ENCODE data around the gene TNFRSF17.
A peak's percentile ranks its signal among the peaks of the same experiment; 100 is the strongest.
"Not testable (repeated sequence)": the region's sequence is repeated elsewhere in the genome, so short reads cannot be mapped to it uniquely, and the experiment has no call there.

Gene TNFRSF17

DNA sequence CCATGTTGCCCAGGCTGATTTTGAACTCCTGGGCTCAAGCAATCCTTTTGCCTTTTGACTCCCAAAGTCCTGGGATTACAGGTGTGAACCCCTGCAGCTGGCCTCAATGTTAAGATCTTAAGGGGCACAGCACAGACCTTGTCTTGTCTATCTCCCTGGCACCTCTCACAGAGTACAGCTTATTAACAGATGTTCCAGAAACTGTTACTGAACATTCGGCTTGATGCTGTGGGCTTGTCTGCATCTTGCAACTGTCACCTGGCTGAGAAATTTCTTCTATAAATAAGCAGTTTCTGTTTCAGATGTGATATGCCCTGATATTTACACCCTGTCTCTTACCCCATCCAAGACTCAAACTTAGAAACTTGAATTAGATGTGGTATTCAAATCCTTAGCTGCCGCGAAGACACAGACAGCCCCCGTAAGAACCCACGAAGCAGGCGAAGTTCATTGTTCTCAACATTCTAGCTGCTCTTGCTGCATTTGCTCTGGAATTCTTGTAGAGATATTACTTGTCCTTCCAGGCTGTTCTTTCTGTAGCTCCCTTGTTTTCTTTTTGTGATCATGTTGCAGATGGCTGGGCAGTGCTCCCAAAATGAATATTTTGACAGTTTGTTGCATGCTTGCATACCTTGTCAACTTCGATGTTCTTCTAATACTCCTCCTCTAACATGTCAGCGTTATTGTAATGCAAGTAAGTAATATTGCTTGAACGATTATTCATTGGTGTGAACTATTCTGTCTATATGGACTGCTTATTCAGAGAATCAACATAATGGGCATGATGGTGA is at the start of gene TNFRSF17:
TSS of gene TNFRSF17 (plus strand) at position 450 of the 791 bp plus-strand sequence. CDS start at position 565, 115 bp downstream.
- no peak for DNase-seq (ENCODE audit: low spot score)

DNA sequence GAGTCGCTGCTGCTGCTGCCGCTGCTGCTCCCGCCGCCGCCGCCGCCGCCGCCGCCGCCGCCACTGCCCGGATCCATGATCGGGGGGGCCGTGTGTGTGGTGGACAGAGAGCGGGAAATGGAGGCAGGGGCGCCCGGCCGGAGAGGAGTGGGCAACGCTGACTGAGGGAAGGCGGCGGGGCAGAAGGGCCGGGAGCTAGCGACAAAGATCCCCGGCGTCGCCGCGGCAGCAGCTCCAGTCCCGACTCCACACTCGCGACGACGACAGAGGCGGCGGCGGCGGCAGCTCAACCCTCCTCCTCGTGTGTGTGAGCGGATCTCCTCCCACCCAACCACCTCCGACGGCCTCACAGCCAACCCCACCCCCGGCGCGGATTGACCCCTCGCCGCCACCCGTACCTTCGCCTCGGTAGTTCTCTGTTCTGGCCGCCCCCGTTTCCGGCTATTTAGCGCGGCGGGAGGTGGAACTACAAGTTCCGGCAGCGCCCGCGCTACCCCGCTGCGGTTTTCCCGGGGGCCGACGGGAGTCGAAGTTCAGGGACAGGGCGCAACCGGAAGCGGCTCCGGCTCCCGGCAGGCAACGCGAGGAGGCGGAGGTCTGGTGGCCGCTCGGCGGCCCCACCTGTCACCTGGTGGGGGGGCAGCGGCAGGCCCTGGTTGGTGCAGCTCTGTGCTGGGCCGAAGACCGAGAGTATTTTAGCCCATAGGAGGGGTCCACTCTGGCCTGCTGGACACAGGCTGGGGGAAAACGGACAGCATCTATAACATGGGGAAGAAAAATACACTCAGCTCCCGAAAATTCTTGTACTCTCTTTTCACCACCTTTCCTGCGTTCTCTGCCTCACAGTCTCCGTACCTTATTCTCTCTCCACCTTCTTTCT is 49.1 kb upstream of the TNFRSF17 start, which contains the start of gene GSPT1:
TSS of gene GSPT1 (minus strand) at position 313 of the 880 bp plus-strand sequence. CDS start at position 77, 236 bp downstream.
- peak; percentile 98 for DNase-seq (ENCODE audit: low spot score)

DNA sequence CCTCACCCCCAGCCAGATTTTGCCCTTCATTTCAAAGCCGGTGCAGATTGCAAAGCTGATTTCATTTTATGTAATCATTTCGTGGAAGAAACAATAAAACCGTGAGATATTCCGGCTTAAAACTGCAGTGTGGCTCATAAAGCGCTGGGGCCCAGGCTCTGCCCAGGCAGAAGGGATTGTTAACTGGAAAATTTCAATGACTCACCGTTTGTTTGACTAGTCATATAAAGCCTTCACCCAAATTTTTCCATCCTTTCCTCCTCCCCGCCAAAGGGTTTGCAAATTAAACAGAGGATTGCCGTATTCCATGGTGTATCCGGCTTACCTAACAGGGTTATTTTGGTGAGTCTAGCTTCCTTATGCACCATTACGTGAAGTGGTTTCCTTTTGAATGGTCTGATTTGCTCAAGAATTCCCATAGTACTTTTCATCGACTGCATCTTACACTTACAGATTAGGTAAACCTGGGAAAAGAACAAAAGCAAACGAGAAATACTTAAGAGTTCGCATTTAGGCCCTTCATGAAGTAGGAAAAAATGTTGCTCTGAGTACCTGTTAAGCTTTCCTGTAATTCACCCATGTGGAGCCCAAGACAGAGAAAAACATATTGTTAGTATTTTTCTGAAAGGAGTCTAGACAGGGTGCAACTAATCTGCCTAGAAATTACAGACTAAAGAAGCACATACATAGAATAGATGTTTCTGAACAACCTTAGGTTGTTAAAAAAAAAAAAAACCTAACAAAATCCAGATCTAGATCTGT is 48.3 kb upstream of the TNFRSF17 start:
- no peak for DNase-seq (ENCODE audit: low spot score)

DNA sequence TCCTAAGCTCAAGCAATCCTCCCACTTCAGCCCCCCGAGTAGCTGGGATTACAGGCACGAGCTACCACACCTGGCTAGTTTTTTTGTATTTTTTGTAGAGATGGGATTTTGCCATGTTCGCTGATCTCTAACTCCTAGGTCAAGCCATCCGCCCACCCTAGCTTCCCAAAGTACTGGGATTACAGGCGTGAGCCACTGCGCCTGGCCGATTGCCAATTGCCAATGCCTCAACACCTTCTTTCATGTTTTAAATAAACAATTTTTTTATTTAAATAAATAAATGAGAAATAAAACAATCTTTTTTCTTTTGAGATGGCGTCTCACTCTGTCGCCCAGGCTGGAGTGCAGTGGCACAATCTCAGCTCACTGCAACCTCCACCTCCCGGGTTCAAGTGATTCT is 41.0 kb upstream of the TNFRSF17 start:
- DNase-seq (ENCODE audit: low spot score) = not testable (repeated sequence)

DNA sequence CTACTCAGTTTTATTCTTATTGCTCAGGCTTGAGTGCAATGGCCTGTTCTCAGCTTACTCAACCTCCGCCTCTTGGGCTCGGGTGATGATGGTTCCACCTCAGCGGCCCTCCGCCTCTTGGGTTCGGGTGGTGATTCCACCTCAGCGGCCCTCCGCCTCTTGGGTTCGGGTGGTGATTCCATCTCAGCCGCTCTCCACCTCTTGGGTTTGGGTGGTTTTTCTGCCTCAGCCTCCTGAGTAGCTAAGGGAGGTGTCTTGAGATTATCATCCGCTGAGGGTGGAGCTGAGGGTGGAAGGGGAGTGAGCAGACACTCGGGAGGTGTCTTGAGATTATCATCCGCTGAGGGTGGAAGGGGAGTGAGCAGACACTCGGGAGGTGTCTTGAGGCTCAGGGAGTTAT is 37.7 kb upstream of the TNFRSF17 start:
- not testable (repeated sequence) for DNase-seq (ENCODE audit: low spot score)

DNA sequence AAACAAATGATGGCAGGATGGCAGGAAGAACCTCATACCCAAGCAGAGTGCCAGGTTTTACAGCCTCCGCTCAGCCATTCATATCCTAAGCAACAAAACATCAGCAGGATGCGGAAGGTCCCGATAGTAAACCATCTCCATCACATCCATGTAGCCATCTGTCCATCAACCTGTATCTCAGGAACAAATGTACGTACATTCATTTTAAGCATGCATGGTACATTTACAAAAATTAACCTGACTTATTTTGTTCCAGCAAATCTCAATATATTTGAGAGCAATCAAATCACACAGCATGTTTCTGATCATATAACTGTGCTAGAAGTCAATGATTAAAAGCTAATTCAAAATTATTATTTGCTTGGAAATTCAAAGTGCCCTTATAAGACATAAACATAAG is 23.1 kb upstream of the TNFRSF17 start, which contains the start of gene NPIPB2:
TSS of gene NPIPB2 (minus strand) at position 101 of the 400 bp plus-strand sequence. CDS start at position 101, 0 bp downstream.
- not testable (repeated sequence) for DNase-seq (ENCODE audit: low spot score)

DNA sequence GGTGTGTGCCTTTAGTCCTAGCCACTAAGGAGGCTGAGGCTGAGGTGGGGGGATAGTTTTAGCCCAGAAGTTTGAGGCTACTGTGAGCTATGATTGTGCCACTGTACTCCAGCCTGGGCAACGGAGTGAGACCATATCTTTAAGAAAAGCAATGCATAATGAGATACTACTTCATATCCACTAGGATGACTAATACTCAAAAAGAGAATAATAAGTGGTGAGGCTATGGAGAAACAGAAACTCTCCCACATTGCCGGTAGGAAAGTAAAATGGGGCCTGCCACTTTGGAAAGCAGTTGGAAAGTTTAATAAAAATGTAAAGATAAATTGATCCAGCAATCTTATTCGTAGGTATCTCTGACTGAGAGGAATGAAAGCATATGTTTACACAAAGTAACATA is 18.6 kb upstream of the TNFRSF17 start:
- DNase-seq (ENCODE audit: low spot score) = no peak

DNA sequence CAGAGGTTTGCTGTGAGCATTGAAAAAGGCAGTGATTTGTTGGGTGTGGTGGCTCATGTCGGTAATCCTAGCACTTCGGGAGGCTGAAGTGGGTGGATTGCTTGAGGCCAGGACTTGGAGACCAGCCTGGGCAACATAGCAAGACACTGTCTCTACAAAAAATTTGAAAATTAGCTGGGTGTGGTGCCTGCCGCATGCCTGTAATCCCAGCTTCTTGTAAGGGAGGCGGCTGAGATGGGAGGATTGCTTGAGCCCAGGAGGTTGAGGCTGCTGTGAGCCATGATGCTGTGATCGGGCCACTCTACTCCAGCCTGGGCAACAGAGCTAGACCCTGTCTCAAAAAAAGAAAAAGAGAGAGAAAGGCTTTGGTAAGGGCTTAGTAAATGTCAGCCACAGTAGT is 16.2 kb upstream of the TNFRSF17 start:
- no peak for DNase-seq (ENCODE audit: low spot score)

DNA sequence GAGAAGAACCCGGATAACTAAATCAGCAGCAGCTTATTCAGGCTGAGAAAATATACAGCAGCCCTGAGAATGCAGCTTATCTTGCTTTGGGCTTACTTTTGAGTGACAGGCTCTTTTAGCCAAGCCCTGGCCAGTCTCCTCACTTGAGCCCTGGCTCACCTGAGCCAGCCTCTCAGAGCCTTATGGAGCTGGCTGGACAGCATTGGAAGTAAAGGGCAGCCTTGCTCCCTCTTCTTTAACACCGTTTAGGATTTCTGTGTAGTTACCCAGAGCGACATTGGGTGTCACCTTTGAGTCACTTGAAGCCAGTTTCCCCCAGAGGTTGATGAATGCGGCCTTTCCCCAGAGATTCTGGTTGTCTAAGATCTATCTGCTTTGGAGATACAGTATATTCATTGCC is 15.5 kb upstream of the TNFRSF17 start:
- DNase-seq (ENCODE audit: low spot score) = no peak

DNA sequence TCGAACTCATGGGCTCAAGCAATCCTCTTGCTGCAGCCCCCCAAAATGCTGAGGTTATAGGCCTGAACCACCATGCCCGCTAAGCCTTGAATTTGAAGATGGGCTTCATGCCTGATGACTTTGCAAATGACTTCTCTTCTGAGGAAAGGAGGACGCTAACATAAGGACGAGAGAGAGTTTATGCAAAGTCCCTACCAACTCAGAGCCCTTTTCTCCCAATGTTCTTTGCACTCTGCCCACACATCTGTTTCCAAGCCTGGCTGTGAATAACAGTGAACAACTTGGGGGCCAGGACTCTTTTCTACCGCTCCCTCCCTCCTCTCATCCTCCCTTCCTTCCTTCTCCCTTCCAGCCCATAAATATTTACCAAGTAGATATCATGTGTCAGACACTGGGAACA is 14.6 kb upstream of the TNFRSF17 start:
- no peak for DNase-seq (ENCODE audit: low spot score)

DNA sequence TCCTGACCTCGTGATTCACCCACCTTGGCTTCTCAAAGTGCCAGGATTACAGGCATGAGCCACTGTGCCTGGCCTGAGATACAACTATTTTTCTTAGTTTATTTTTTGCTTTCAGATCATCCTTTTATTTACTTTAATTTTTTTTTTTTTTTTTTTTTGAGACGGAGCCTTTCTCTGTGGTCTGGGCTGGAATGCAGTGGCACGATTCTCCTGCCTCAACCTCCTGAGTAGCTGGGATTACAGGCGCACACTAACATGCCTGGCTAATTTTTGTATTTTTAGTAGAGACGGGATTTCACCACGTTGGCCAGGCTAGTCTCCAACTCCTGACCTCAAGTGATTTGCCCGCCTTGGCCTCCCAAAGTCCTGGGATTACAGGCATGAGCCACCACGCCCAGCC is 11.4 kb upstream of the TNFRSF17 start:
- not testable (repeated sequence) for DNase-seq (ENCODE audit: low spot score)

DNA sequence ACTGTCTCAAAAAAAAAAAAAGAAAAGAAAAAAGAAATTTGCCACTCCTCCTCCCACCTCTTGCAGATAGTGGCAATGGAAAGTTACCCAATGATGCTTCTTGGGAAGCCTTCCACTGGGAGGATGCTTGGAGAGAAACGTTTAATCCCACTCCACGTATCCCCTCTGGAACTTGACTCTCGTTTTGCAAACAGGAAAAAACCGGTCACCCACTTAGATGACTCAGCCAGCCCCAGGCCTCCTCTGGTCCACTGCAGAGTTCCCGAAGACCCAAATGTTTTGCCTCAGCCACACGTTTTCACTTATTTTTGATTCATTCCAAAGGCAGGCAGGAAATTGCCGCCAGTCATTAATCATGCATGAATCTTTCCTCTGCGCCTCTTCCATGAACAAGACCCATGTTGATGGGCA is 9.3 kb upstream of the TNFRSF17 start:
- no peak for DNase-seq (ENCODE audit: low spot score)

DNA sequence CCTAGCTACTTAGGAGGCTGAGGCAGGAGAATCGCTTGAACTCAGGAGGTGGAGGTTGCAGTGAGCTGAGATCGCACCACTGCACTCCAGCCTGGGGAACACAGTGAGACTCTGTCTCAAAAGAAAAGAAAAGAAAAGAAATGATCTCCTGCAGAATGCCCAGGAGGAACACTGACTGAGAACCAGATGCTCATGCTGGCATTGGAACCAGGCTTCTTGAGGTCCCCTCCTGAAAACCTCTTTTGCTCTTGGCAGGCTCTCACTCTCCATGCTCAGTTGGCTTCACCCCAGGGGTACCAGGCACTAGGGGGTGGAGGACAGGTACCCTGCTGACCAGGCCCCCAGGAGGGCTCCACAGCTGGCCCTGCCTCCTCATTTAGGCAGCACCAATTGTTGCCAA is 8.5 kb upstream of the TNFRSF17 start:
- no peak for DNase-seq (ENCODE audit: low spot score)

DNA sequence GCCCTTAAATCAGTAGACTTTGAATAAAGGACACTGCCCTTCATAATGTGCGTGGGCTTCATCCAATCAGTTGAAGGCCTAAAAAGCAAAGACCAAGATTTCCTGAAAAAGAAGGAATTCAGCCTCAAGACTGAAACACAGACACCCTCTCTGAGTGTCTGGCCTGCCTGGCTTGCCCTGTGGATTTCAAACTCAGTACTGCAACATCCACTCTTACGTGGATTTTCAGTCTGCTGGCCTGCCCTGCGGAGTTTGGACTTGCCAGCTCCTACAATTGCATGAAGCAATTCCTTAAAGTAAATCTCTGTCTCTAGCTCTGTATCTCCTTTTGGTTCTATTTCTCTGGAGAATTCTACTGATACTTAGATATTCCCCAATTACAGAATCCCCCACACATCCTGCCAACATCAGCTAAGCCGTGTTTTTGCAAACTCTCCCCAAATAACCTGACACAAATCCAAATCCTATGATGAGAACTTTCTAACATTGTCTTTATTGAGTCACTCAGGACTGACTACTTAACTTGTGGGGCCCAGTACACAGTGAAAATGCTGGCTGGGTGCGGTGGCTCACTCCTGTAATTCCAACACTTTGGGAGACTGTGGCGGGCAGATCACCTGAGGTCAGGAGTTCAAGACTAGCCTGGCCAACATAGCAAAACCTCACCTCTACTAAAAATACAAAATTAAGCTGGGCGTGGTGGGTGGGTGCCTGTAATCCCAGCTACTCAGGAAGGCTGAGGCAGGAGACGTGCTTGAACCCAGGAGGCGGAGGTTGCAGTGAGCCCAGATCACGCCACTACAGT is 7.2 kb upstream of the TNFRSF17 start:
- DNase-seq (ENCODE audit: low spot score) = no peak

DNA sequence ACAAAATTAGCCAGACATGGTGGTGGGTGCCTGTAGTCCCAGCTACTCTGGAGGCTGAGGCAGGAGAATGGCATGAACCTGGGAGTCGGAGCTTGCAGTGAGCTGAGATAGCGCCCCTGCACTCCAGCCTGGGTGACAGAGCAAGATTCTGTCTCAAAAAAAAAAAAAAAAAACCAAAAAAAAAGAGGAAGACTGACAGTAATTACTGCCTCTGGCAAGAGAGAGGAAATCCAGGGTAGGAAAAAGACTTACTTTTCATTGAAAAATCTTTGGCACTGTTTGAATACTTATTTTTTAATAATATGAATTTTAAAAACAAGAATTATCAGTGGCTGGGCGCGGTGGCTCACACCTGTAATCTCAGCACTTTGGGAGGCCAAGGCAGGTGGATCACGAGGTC is 2.6 kb upstream of the TNFRSF17 start:
- DNase-seq (ENCODE audit: low spot score) = not testable (repeated sequence)

DNA sequence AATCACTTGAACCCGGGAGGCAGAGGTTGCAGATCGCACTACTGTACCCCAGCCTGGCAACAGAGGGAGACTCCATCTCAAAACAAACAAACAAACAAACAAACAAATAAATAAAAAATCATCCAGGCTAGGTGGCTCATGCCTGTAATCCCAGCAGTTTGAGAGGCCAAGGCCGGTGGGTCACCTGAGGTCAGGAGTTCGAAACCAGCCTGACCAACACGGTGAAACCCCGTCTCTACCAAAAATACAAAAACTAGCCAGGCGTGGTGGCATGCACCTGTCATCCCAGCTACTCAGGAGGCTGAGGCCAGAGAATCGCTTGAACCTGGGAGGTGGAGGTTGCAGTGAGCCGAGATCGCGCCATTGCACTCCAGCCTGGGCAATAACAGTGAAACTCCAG is 2.0 kb upstream of the TNFRSF17 start:
- DNase-seq (ENCODE audit: low spot score) = not testable (repeated sequence)

DNA sequence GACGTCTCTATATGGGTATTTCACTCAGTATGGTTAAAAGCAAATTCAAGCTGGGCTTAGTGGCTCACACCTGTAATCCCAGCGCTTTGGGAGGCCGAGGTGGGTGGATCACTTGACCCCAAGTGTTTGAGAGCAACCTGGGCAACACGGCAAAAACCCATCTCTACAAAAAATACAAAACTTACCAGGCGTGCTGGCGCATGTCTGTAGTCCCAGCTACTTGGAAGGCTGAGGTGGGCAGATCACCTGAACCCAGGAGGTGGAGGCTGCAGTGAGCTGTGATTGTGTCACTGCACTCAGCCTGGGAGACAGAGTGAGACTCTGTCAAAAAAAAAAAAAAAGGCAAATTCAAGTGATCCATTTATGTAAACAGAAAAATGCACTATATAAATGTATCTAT is 1.3 kb upstream of the TNFRSF17 start:
- no peak for DNase-seq (ENCODE audit: low spot score)

DNA sequence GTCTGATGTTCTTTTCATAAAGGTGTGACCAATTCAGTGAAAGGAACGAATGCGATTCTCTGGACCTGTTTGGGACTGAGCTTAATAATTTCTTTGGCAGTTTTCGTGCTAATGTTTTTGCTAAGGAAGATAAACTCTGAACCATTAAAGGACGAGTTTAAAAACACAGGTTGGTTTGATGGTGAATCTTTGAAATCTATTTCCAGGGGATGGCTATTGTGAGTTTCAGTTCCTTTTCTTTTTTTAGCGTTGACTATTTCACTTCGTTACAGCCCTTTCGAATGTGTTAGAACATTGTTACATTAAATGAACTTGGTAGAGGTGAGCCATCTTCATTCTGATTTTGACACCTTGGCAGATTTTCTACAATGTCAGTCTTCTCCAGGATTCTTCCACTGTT is 1.2 kb downstream of the TNFRSF17 start:
- DNase-seq (ENCODE audit: low spot score) = no peak

DNA sequence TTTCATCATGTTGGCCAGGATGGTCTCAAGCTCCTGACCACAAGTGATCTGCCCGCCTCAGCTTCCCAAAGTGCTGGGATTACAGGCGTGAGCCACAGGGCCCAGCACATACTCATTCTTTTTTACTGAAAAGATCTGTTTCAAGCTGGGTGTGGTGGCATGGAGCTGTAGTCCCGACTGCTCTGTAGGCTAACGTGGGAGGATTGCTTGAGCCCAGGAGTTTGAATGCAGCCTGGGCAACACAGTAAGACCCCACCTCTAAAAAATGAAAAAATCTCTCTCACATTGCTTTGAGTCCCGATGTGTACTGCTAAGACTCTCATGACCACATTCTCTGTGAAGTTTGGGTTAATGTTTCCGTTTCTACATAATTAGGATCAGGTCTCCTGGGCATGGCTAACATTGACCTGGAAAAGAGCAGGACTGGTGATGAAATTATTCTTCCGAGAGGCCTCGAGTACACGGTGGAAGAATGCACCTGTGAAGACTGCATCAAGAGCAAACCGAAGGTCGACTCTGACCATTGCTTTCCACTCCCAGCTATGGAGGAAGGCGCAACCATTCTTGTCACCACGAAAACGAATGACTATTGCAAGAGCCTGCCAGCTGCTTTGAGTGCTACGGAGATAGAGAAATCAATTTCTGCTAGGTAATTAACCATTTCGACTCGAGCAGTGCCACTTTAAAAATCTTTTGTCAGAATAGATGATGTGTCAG is 2.3 kb downstream of the TNFRSF17 start:
- no peak for DNase-seq (ENCODE audit: low spot score)

DNA sequence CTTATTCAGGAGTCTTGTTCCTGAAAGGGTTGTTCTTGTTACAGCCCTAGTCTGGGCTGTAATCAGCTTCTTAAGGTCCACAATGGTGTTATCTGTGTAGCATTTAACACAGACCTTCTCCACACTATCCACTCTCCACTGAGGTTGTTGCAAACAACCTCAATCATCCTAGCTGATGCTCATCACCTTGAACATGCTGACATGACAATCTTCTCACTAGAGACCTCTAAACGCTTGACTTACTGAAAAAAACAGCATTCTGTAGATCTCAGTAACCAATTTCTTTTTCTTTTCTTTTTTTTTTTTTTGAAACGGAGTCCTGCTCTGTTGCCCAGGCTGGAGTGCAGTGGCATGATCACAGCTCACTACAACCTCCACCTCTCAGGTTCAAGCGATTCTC is 3.6 kb downstream of the TNFRSF17 start:
- no peak for DNase-seq (ENCODE audit: low spot score)

DNA sequence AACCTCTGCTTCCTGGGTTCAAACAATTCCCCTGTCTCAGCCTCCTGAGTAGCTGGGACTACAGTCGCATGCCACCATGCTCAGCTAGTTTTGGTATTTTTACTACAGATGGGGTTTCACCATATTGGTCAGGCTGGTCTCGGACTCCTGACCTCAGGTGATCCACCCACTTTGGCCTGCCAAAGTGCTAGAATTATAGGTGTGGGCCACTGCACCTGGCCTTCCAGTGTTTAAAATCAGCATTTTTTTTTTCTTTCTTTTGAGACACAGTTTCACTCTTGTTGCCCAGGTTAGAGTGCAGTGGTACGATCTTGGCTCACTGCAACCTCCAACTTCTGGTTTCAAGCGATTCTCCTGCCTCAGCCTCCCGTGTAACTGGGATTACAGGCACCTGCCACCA is 5.3 kb downstream of the TNFRSF17 start:
- DNase-seq (ENCODE audit: low spot score) = not testable (repeated sequence)
